LNCaP clone FGC (cell line): ENCODE results near the gene STIM1.

Source experiments
- DNase-seq: peaks from one replicate; pipeline ENCODE4 v3.0.0-alpha.2; 2011; ENCODE audit warnings: low read depth
- H3K4me3 ChIP-seq: 2 replicates; pipeline ENCODE4 v1.5.1; 2011; ENCODE audit warnings: mild to moderate bottlenecking, low read depth, low read length, control low read depth
- TF ChIP-seq, protein P1 (sequence below): IDR thresholded peaks from 2 replicates; pipeline ENCODE4 v1.5.1; 2012; ENCODE audit warnings: mild to moderate bottlenecking; ENCODE audit not compliant: control insufficient read depth, insufficient read depth; ENCODE audit errors: extremely low read depth

STIM1 gene

GRCh38 chr11:3958281-3958680 is 102.8 kb downstream of the STIM1 start:
- no peak for DNase-seq
- TF ChIP-seq, protein P1, sequence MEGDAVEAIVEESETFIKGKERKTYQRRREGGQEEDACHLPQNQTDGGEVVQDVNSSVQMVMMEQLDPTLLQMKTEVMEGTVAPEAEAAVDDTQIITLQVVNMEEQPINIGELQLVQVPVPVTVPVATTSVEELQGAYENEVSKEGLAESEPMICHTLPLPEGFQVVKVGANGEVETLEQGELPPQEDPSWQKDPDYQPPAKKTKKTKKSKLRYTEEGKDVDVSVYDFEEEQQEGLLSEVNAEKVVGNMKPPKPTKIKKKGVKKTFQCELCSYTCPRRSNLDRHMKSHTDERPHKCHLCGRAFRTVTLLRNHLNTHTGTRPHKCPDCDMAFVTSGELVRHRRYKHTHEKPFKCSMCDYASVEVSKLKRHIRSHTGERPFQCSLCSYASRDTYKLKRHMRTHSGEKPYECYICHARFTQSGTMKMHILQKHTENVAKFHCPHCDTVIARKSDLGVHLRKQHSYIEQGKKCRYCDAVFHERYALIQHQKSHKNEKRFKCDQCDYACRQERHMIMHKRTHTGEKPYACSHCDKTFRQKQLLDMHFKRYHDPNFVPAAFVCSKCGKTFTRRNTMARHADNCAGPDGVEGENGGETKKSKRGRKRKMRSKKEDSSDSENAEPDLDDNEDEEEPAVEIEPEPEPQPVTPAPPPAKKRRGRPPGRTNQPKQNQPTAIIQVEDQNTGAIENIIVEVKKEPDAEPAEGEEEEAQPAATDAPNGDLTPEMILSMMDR = no peak
- no peak overlapping the region for H3K4me3 ChIP-seq

DNA sequence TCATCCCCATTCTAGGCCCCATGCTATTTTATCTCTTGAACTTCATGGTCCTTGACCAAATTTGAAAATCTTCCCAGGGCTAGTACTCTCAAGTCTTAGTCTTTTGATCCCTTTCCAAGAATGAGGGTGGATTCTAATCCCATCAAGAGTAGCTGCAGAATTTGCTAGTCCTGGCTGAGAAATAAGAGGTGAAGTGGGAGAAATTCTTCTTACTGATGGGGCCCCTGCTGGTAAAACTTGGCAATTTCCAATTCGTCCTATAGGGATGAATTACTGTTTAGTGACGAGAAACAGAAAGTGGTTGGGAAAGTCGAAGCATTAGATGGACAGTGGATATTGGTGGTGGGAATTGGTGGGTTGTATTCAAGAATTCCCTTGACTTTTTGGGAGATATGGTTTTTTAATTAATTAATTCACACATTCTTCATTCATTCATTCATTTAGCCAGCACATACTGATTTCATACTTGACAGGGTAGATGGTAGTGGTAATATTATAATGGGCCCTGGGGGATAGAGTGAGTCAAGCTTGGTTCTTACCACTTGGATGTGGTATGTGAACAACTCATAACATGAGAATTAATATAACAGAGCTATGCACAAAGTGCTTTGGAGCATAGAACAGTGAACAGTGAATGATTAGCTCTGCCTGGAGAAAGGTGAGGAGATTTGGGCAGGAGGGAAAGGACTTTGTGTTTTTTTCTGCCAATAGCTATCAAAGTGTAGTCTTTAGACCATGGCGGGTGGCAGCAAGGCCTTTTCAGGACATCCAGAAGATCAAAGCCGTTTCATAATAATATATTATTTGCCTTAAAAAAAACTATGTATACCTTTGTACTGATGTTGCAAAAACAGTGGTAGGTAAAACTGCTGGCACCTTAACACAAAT is 103.8 kb downstream of the STIM1 start:
- H3K4me3 ChIP-seq = no peak overlapping the region
- DNase-seq = no peak
- TF ChIP-seq, protein P1 = no peak

- no peak for DNase-seq
- H3K4me3 ChIP-seq = no peak overlapping the region
- TF ChIP-seq, protein P1 = no peak
Observed at GRCh38 chr11:3959903-3960265, 104.4 kb downstream of the STIM1 start.

DNA sequence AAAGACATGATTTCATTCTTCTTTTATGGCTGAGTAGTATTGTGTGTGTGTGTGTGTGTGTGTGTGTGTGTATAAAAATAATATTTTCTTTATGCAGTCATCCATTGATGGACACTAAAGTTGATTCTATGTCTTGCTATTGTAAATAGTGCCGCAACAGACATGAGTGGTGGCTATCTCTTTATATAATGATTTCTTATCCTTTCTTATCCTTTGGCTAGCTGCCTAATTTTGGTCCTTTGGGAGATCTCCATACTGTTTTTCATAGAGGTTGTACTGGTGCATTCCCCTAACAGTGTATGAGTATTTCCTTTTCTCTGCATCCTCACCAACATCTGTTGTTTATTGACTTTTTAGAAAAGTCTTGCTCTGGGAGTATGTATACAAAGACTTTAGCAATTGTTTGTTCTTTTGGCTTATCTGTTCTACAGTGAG is 107.0 kb downstream of the STIM1 start:
- TF ChIP-seq, protein P1 = no peak
- no peak overlapping the region for H3K4me3 ChIP-seq
- no peak for DNase-seq

- no peak for DNase-seq
- no peak overlapping the region for H3K4me3 ChIP-seq
- TF ChIP-seq, protein P1 = no peak
Observed at GRCh38 chr11:3964056-3964455, 108.6 kb downstream of the STIM1 start.

GRCh38 chr11:3964935-3965604 is 109.6 kb downstream of the STIM1 start:
- DNase-seq = no peak
- no peak overlapping the region for H3K4me3 ChIP-seq
- TF ChIP-seq, protein P1 = no peak

DNA sequence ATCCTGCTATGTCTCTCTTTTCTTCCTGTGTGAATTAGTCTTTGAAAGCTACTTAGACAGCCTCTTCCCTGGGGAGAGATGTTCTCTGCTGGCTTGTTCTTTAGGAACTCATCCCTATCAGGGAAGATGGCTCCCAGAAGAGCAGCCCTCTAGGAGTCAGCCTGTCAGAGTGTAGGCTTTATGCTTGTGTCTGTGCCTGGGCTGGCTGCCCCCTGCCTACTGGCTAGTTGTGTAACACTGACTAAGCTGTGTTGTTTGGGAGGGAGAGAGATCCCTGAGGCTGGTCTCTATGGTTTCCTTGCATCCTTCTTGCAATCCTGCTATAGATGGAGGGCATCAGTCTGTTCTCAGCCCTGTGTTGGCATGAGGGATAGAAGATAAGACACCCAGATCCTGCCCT is 112.2 kb downstream of the STIM1 start:
- TF ChIP-seq, protein P1 = no peak
- no peak overlapping the region for H3K4me3 ChIP-seq
- no peak for DNase-seq
